Hepatocyte (in vitro differentiated cells): ENCODE measurements around the gene KIF26B. TPM values are rescaled to one million over a fixed set of nuclear protein-coding genes. Genes with fewer than 3 reads are reported as not detected.

Experiments used
- DNase-seq: peaks from one replicate; pipeline ENCODE4 v3.0.0-alpha.2; 2016; ENCODE audit warnings: low spot score
- H2AFZ ChIP-seq: fragments of 200-600 bp; sonication (generic); 2 replicates; pipeline ENCODE4 v1.6.0; 2016; ENCODE audit warnings: antibody characterized with exemption, mild to moderate bottlenecking
- H3K27ac ChIP-seq: fragments of 200-600 bp; sonication (generic); 2 replicates; pipeline ENCODE4 v1.5.1; 2016; ENCODE audit warnings: mild to moderate bottlenecking
- H3K27me3 ChIP-seq: fragments of 200-600 bp; sonication (generic); 2 replicates; pipeline ENCODE4 v1.6.1; 2016
- H3K36me3 ChIP-seq: fragments of 200-600 bp; sonication (generic); replicated peaks from 2 replicates; pipeline ENCODE4 v1.5.1; 2016; ENCODE audit warnings: low read depth; ENCODE audit not compliant: insufficient read depth
- H3K4me1 ChIP-seq: fragments of 200-600 bp; sonication (generic); 2 replicates; pipeline ENCODE4 v1.5.1; 2016; ENCODE audit warnings: mild to moderate bottlenecking, moderate library complexity; ENCODE audit not compliant: insufficient read depth
- H3K4me2 ChIP-seq: fragments of 200-600 bp; sonication (generic); 2 replicates; pipeline ENCODE4 v1.6.0; 2016
- H3K4me3 ChIP-seq: fragments of 200-600 bp; sonication (generic); 2 replicates; pipeline ENCODE4 v1.5.1; 2016; ENCODE audit warnings: mild to moderate bottlenecking
- H3K79me2 ChIP-seq: fragments of 200-600 bp; sonication (generic); 2 replicates; pipeline ENCODE4 v1.6.0; 2017; ENCODE audit warnings: mild to moderate bottlenecking
- H3K9me2 ChIP-seq: fragments of 200-600 bp; sonication (generic); replicated peaks from 2 replicates; pipeline ENCODE4 v1.6.0; 2017; ENCODE audit warnings: mild to moderate bottlenecking; ENCODE audit not compliant: insufficient read depth
- H3K9me3 ChIP-seq: fragments of 200-600 bp; sonication (generic); 2 replicates; pipeline ENCODE4 v1.5.1; 2016; ENCODE audit warnings: low read depth, mild to moderate bottlenecking
- H4K20me1 ChIP-seq: fragments of 200-600 bp; sonication (generic); 2 replicates; pipeline ENCODE4 v1.6.0; 2016; ENCODE audit warnings: mild to moderate bottlenecking; ENCODE audit not compliant: insufficient read depth, poor library complexity, severe bottlenecking
- EZH2 ChIP-seq: fragments of 200-600 bp; sonication (generic); IDR thresholded peaks from 2 replicates; pipeline ENCODE4 v1.6.1; 2016; ENCODE audit warnings: antibody characterized with exemption, mild to moderate bottlenecking, borderline replicate concordance
- EZH2phosphoT487 ChIP-seq: fragments of 200-600 bp; sonication (generic); IDR thresholded peaks from one replicate; pipeline ENCODE4 v1.6.1; 2018; ENCODE audit warnings: antibody characterized with exemption, mild to moderate bottlenecking, low read depth, moderate library complexity; ENCODE audit not compliant: unreplicated experiment, severe bottlenecking
- WGBS: methylation state at CpG from one replicate; pipeline ENCODE4 v1.1.6; 2016; ENCODE audit warnings: low lambda C conversion rate; ENCODE audit errors: missing lambda C conversion rate; 5-methylcytosine and 5-hydroxymethylcytosine counted together
- polyA plus RNA-seq: library from polyadenylated mRNA; unstranded; fragments of >200 nt; fragmentation: Nextera tagmentation; extraction: Ambion mirVana; gene quantifications from 2 replicates; pipeline ENCODE4 v1.2.1, GENCODE V29; 2016
- total RNA-seq: library from RNA; depleted of rRNA; stranded (reverse); fragments of >200 nt; gene quantifications from 2 replicates; pipeline ENCODE4 v1.2.3, GENCODE V29; 2014
- TF ChIP-seq, protein P1 (sequence below): fragments of 200-600 bp; sonication (generic); IDR thresholded peaks from 2 replicates; pipeline ENCODE4 v1.5.1; 2016; ENCODE audit warnings: antibody characterized with exemption, mild to moderate bottlenecking; ENCODE audit not compliant: poor library complexity

KIF26B gene
- total and polyA plus RNA-seq, 2 experiments from 2014 or later = 12.7 to 21.6 TPM

DNA sequence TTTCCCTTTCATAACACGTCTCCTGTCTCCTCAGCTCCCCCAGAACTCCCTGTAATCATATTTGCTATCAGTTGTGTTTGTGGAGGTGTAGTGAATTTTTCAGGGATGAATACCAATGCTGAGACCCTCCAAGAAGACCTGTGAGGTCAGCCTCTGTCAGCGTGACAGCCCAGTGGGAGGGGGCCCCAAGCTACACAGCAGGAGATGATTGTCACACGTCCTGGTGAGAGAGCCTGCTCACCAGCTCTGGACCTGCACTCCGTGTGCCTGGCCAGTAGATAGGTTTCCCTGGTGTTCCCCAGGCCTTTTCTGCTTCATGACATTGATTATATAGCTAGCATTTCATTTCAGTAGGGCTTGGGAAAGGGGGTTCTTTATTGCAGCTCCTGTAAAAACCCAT is 421.5 kb downstream of the KIF26B start:
- Histone ChIP-seq H3K9me2 (no peaks in the 10 kb centered on the region), H3K4me3 (no peak overlapping the region), H3K27ac (no peak overlapping the region), H3K4me2 (no peak overlapping the region), H3K27me3 (no peaks in the 10 kb centered on the region), H3K36me3 (no peaks in the 10 kb centered on the region), H3K79me2 (no peaks in the 10 kb centered on the region), H4K20me1 (no peaks in the 10 kb centered on the region), H3K4me1 (peaks cover 3% of the 10 kb centered on the region), H3K9me3 (no peaks in the 10 kb centered on the region), H2AFZ (no peak overlapping the region)
- TF ChIP-seq EZH2phosphoT487 = no peak
- TF ChIP-seq, protein P1, sequence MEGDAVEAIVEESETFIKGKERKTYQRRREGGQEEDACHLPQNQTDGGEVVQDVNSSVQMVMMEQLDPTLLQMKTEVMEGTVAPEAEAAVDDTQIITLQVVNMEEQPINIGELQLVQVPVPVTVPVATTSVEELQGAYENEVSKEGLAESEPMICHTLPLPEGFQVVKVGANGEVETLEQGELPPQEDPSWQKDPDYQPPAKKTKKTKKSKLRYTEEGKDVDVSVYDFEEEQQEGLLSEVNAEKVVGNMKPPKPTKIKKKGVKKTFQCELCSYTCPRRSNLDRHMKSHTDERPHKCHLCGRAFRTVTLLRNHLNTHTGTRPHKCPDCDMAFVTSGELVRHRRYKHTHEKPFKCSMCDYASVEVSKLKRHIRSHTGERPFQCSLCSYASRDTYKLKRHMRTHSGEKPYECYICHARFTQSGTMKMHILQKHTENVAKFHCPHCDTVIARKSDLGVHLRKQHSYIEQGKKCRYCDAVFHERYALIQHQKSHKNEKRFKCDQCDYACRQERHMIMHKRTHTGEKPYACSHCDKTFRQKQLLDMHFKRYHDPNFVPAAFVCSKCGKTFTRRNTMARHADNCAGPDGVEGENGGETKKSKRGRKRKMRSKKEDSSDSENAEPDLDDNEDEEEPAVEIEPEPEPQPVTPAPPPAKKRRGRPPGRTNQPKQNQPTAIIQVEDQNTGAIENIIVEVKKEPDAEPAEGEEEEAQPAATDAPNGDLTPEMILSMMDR = no peak
- TF ChIP-seq EZH2 = no peak
- DNase-seq = no peak
- 64% methylated on average over 4 of the region's 4 CpGs for WGBS

DNA sequence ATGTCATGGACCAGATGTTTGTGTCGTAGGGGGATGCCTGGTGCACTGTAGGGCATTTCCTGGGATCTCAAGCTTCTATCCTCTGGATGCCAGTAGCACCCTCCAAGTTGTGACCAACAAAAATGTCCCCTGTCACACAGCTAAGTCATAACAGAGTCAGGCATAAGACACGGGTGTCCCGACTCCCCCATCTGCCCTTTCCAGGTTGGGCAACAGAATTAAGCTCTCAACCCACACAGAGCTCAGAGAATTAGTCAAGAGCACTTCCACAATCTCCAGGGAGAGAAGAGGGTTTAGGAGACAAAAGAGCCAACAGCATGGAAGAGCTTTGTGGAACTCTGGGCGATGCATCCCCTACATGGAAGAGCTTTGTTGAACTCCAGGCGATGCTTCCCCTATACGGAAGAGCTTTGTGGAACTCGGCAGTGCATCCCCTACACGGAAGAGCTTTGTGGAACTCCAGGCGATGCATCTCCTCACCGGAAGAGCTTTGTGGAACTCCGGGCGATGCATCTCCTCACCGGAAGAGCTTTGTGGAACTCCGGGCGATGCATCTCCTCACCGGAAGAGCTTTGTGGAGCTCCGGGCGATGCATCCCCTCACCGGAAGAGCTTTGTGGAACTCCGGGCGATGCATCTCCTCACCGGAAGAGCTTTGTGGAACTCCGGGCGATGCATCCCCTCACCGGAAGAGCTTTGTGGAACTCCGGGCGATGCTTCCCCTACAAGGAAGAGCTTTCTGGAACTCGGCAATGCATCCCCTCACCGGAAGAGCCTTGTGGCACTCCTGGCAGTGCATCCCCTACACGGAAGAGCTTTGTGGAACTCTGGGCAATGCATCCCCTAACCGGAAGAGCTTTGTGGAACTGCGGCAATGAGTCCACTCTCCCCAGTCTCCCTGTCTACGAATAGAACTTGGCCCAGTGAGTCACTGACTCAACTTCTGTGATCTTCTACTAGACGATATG is 422.7 kb downstream of the KIF26B start:
- H3K9me2 ChIP-seq = no peaks in the 10 kb centered on the region
- no peaks in the 10 kb centered on the region for H3K79me2 ChIP-seq
- DNase-seq = no peak
- no peak overlapping the region for H2AFZ ChIP-seq
- no peak overlapping the region for H3K27ac ChIP-seq
- no peaks in the 10 kb centered on the region for H3K36me3 ChIP-seq
- H4K20me1 ChIP-seq = no peaks in the 10 kb centered on the region
- no peak overlapping the region for H3K4me3 ChIP-seq
- no peaks in the 10 kb centered on the region for H3K27me3 ChIP-seq
- WGBS = 97% methylated on average over 30 of the region's 34 CpGs
- TF ChIP-seq, protein P1 = no peak
- TF ChIP-seq EZH2phosphoT487 = no peak
- no peak for TF ChIP-seq EZH2
- no peak overlapping the region for H3K4me2 ChIP-seq
- peaks cover 5% of the 10 kb centered on the region for H3K4me1 ChIP-seq
- no peaks in the 10 kb centered on the region for H3K9me3 ChIP-seq

DNA sequence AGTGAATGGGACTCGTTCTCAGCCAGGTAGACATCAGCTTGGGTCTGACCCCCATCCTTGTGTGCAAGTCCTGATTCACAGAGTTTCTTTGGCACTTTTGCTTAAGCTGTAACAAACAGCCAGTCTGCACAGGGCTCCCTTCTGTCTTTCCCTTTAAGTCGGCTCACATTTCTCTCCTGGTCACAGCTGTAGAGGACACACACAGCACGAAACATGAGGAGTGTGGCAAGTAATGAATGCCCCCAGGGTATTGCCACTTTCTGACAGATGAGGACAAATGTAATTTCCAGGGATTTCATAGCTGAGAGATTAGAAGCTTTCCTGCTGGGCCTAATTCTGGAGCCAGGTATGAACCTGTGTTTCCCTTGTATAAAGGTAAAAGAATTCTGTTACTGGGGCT is 423.5 kb downstream of the KIF26B start:
- no peak overlapping the region for H3K4me3 ChIP-seq
- no peak overlapping the region for H3K27ac ChIP-seq
- TF ChIP-seq, protein P1 = no peak
- TF ChIP-seq EZH2phosphoT487 (no peak), EZH2 (no peak)
- no peaks in the 10 kb centered on the region for H3K9me2 ChIP-seq
- H3K27me3 ChIP-seq = no peaks in the 10 kb centered on the region
- H3K9me3 ChIP-seq = no peaks in the 10 kb centered on the region
- no peak overlapping the region for H2AFZ ChIP-seq
- DNase-seq = no peak
- no peaks in the 10 kb centered on the region for H3K79me2 ChIP-seq
- peaks cover 9% of the 10 kb centered on the region for H3K4me1 ChIP-seq
- no peaks in the 10 kb centered on the region for H3K36me3 ChIP-seq
- no peak overlapping the region for H3K4me2 ChIP-seq
- H4K20me1 ChIP-seq = no peaks in the 10 kb centered on the region
- 73% methylated on average over 3 of the region's 3 CpGs for WGBS
